NCI-H1436 treated with DMSO at 0.1 percent for 48 hours (cell line): ENCODE results near the gene SLC4A1AP.

Experiments
- DNase-seq: peaks from one replicate; lab custom pipeline; 2025; lab: John Stamatoyannopoulos, UW

Gene SLC4A1AP

GRCh38 chr2:27742571-27742970 lies 78.9 kb downstream of the SLC4A1AP start:
- DNase-seq, result no peak
